K562 (cell line): Measurements from ENCODE around the gene CDKN1B. TPM values are rescaled to one million over a fixed set of nuclear protein-coding genes. Genes with fewer than 3 reads are reported as not detected.

Source experiments
- CHD1 ChIP-seq: fragments of 200-600 bp; sonication (generic); IDR thresholded peaks from one replicate; pipeline ENCODE4 v1.6.1; 2012; ENCODE audit warnings: mild to moderate bottlenecking, moderate library complexity, low read length, inconsistent platforms
- MCM2 ChIP-seq: fragments of 450-650 bp; IDR thresholded peaks from 2 replicates; pipeline ENCODE4 v1.6.1; 2017; ENCODE audit warnings: low read depth, mild to moderate bottlenecking
- TRIM25 ChIP-seq: fragments of 450-650 bp; IDR thresholded peaks from 2 replicates; pipeline ENCODE4 v1.7.0; 2016; ENCODE audit warnings: borderline replicate concordance
- WHSC1 ChIP-seq: IDR thresholded peaks from one replicate; pipeline ENCODE4 v1.6.1; 2012; ENCODE audit warnings: low read length, control low read depth, inconsistent platforms
- ZNF384 ChIP-seq: IDR thresholded peaks from 2 replicates; pipeline ENCODE4 v1.6.1; 2012; ENCODE audit warnings: low read depth, low read length, improper control_type of control experiment
- polyA plus RNA-seq, 8 experiments: library from polyadenylated mRNA; depleted of rRNA in 4 of 8; stranded (reverse) in 5 of 8; unstranded in 3 of 8; fragments of >200 nt; fragmentation: Nextera tagmentation in 2 of 8; fragmentation: Illumina TruSeq in 1 of 8; extraction: Ambion mirVana in 2 of 8; extraction: Trizol in 1 of 8; gene quantifications; 2 replicates each; pipeline versions ENCODE4 v1.2.1 to v1.2.3, GENCODE V29; 2011 to 2014; ENCODE audit warnings: inconsistent platforms in 1 of 8, missing spikeins in 1 of 8
- total RNA-seq, 7 experiments: library from RNA; depleted of rRNA in 6 of 7; stranded (reverse); fragments of >200 nt in 6 of 7; fragmentation: Illumina TruSeq in 2 of 7; extraction: Trizol in 2 of 7; gene quantifications; 2 replicates each; pipeline versions ENCODE4 v1.2.1 to v1.2.3, GENCODE V29; 2011 to 2021; ENCODE audit warnings: low replicate concordance in 1 of 7
- TF ChIP-seq, protein P1 (sequence below): fragments of 200-600 bp; sonication (generic); IDR thresholded peaks from one replicate; pipeline ENCODE4 v1.6.1; 2012; ENCODE audit warnings: mild to moderate bottlenecking, low read depth, low read length, inconsistent platforms
- TF ChIP-seq, protein P2 (sequence below), 2 experiments: fragments of 250-450 bp in 1 of 2; fragments of 450-650 bp in 1 of 2; sonication (Bioruptor Pico) in 1 of 2; IDR thresholded peaks; 2 replicates each; pipeline versions ENCODE4 v1.6.1 to v1.8.0; 2016 to 2021; ENCODE audit warnings: mild to moderate bottlenecking in 2 of 2, moderate library complexity in 2 of 2, missing compliant biosample characterization in 1 of 2, missing genetic modification characterization in 1 of 2

CDKN1B gene
- total and polyA plus RNA-seq, 9 of the 15 experiments (the other 6 are each of a cell fraction or from before 2014, with no cell fraction given) = 2.6 to 35.2 (median 15.5) TPM

DNA sequence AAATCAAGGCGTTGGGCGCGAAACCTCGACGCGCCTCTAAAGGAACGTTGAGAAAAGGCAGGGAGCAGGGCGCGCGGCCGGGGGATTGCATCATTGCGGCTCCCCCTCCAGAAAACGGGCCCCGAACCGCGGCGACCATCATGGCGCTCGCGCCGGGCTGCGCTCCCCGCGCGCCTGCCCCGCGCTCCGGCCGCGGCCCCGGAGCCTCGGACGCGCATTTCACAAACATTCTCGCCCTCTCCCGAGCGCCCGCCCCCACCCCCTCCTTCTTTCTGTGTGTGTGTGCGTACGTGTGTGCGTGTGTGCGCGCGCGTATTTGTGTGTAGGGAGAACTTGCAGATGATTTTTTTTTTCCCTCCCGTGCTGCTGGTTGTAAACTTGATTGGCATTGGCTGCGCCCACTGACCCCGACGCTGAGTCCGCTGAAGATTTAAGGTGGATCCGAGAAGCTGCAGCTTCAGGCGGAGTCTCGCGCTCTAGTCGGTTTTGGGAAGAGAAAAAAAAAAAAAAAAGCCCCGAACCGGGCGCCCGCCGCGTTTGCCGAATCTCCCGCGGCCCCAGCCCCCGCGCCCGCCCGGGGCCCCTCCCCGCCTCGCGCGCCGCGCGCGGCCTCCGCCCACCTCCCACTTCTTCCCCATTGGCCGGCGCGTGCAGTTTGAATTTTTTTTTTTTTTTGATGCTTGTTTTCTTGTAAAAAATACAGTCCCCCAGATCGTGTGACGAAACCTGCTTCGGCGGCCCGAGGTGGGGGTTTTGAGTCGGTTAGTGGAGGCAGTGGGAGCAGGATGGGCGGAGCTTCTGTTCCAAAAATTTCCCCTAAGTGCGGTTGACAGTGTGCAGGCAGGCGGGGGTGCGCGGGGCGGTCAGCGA, 8.2 kb downstream of the CDKN1B start (continued):
- TF ChIP-seq, protein P1, sequence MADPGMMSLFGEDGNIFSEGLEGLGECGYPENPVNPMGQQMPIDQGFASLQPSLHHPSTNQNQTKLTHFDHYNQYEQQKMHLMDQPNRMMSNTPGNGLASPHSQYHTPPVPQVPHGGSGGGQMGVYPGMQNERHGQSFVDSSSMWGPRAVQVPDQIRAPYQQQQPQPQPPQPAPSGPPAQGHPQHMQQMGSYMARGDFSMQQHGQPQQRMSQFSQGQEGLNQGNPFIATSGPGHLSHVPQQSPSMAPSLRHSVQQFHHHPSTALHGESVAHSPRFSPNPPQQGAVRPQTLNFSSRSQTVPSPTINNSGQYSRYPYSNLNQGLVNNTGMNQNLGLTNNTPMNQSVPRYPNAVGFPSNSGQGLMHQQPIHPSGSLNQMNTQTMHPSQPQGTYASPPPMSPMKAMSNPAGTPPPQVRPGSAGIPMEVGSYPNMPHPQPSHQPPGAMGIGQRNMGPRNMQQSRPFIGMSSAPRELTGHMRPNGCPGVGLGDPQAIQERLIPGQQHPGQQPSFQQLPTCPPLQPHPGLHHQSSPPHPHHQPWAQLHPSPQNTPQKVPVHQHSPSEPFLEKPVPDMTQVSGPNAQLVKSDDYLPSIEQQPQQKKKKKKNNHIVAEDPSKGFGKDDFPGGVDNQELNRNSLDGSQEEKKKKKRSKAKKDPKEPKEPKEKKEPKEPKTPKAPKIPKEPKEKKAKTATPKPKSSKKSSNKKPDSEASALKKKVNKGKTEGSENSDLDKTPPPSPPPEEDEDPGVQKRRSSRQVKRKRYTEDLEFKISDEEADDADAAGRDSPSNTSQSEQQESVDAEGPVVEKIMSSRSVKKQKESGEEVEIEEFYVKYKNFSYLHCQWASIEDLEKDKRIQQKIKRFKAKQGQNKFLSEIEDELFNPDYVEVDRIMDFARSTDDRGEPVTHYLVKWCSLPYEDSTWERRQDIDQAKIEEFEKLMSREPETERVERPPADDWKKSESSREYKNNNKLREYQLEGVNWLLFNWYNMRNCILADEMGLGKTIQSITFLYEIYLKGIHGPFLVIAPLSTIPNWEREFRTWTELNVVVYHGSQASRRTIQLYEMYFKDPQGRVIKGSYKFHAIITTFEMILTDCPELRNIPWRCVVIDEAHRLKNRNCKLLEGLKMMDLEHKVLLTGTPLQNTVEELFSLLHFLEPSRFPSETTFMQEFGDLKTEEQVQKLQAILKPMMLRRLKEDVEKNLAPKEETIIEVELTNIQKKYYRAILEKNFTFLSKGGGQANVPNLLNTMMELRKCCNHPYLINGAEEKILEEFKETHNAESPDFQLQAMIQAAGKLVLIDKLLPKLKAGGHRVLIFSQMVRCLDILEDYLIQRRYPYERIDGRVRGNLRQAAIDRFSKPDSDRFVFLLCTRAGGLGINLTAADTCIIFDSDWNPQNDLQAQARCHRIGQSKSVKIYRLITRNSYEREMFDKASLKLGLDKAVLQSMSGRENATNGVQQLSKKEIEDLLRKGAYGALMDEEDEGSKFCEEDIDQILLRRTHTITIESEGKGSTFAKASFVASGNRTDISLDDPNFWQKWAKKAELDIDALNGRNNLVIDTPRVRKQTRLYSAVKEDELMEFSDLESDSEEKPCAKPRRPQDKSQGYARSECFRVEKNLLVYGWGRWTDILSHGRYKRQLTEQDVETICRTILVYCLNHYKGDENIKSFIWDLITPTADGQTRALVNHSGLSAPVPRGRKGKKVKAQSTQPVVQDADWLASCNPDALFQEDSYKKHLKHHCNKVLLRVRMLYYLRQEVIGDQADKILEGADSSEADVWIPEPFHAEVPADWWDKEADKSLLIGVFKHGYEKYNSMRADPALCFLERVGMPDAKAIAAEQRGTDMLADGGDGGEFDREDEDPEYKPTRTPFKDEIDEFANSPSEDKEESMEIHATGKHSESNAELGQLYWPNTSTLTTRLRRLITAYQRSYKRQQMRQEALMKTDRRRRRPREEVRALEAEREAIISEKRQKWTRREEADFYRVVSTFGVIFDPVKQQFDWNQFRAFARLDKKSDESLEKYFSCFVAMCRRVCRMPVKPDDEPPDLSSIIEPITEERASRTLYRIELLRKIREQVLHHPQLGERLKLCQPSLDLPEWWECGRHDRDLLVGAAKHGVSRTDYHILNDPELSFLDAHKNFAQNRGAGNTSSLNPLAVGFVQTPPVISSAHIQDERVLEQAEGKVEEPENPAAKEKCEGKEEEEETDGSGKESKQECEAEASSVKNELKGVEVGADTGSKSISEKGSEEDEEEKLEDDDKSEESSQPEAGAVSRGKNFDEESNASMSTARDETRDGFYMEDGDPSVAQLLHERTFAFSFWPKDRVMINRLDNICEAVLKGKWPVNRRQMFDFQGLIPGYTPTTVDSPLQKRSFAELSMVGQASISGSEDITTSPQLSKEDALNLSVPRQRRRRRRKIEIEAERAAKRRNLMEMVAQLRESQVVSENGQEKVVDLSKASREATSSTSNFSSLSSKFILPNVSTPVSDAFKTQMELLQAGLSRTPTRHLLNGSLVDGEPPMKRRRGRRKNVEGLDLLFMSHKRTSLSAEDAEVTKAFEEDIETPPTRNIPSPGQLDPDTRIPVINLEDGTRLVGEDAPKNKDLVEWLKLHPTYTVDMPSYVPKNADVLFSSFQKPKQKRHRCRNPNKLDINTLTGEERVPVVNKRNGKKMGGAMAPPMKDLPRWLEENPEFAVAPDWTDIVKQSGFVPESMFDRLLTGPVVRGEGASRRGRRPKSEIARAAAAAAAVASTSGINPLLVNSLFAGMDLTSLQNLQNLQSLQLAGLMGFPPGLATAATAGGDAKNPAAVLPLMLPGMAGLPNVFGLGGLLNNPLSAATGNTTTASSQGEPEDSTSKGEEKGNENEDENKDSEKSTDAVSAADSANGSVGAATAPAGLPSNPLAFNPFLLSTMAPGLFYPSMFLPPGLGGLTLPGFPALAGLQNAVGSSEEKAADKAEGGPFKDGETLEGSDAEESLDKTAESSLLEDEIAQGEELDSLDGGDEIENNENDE = no peak
- TF ChIP-seq TRIM25 (no peak), MCM2 (no peak), ZNF384 (peak; percentile 96), CHD1 (peak; percentile 78), WHSC1 (no peak)
- TF ChIP-seq, protein P2, sequence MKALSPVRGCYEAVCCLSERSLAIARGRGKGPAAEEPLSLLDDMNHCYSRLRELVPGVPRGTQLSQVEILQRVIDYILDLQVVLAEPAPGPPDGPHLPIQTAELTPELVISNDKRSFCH (CRISPR knock-in tag; IDR thresholded peaks at IDR 0.05) = no peak
- TF ChIP-seq, protein P2 (tag; IDR thresholded peaks at IDR 0.05) = no peak
